Neutrophil (primary cell): ENCODE results near the gene TMEM151B.
A peak's percentile ranks its signal among the peaks of the same experiment; 100 is the strongest.

Experiments
- H3K27ac ChIP-seq: fragments of 200-600 bp; sonication (generic); 2 replicates; pipeline ENCODE4 v1.5.1; 2016; ENCODE audit warnings: mild to moderate bottlenecking, moderate library complexity
- H3K27me3 ChIP-seq: fragments of 200-600 bp; sonication (generic); 2 replicates; pipeline ENCODE4 v1.6.0; 2016; ENCODE audit warnings: mild to moderate bottlenecking
- H3K36me3 ChIP-seq: fragments of 200-600 bp; sonication (generic); 2 replicates; pipeline ENCODE4 v1.5.1; 2017
- H3K4me1 ChIP-seq, 2 experiments: fragments of 200-600 bp in 1 of 2; sonication (generic) in 1 of 2; 1 replicate in 1 of 2; 2 replicates in 1 of 2; pipeline versions ENCODE4 v1.5.1 to v1.6.1; 2013 to 2016; ENCODE audit warnings: low read depth in 1 of 2, low read length in 1 of 2, mild to moderate bottlenecking in 1 of 2, moderate library complexity in 1 of 2; ENCODE audit not compliant: control insufficient read depth in 1 of 2, insufficient read depth in 1 of 2
- H3K4me3 ChIP-seq, 2 experiments: fragments of 200-600 bp in 1 of 2; sonication (generic) in 1 of 2; 1 replicate in 1 of 2; 2 replicates in 1 of 2; pipeline ENCODE4 v1.5.1; 2013 to 2016; ENCODE audit warnings: low read depth in 1 of 2, low read length in 1 of 2, mild to moderate bottlenecking in 1 of 2, moderate library complexity in 1 of 2
- H3K9me3 ChIP-seq: fragments of 200-600 bp; sonication (generic); 2 replicates; pipeline ENCODE4 v1.5.1; 2016
- CTCF ChIP-seq: fragments of 200-600 bp; sonication (generic); IDR thresholded peaks from 2 replicates; pipeline ENCODE4 v1.5.1; 2016; ENCODE audit warnings: antibody characterized with exemption

Gene TMEM151B

GRCh38 chr6:44238687-44239350 lies 31.4 kb upstream of the TMEM151B start:
- no peaks in the 10 kb centered on the region for H3K9me3 ChIP-seq
- H3K4me3 ChIP-seq = no peak overlapping the region
- no peak for TF ChIP-seq CTCF
- H3K36me3 ChIP-seq = no peaks in the 10 kb centered on the region
- peaks cover 44% of the 10 kb centered on the region in 2 experiments for H3K4me1 ChIP-seq
- no peak overlapping the region for H3K27ac ChIP-seq
- H3K27me3 ChIP-seq = no peaks in the 10 kb centered on the region

- no peaks in the 10 kb centered on the region for H3K9me3 ChIP-seq
- no peaks in the 10 kb centered on the region for H3K27me3 ChIP-seq
- no peak for TF ChIP-seq CTCF
- no peak overlapping the region for H3K27ac ChIP-seq
- no peaks in the 10 kb centered on the region for H3K36me3 ChIP-seq
- peaks cover 15 to 16% of the 10 kb centered on the region in 2 experiments for H3K4me1 ChIP-seq
- H3K4me3 ChIP-seq = no peak overlapping the region
Measured at GRCh38 chr6:44243345-44243744, 26.9 kb upstream of the TMEM151B start.

GRCh38 chr6:44245391-44245911 lies 24.8 kb upstream of the TMEM151B start:
- Histone ChIP-seq H3K36me3 (peaks cover 2% of the 10 kb centered on the region), H3K27ac (peak overlapping the region; percentile 77), H3K4me1 (peaks cover 15 to 16% of the 10 kb centered on the region in 2 experiments), H3K9me3 (no peaks in the 10 kb centered on the region), H3K4me3 (peak overlapping the region; percentile 84 to 88), H3K27me3 (no peaks in the 10 kb centered on the region)
- TF ChIP-seq CTCF = no peak

- Histone ChIP-seq H3K27me3 (no peaks in the 10 kb centered on the region), H3K4me3 (peak overlapping the region; percentile 84 to 88), H3K36me3 (peaks cover 8% of the 10 kb centered on the region), H3K9me3 (no peaks in the 10 kb centered on the region), H3K27ac (peak overlapping the region; percentile 77), H3K4me1 (peaks cover 15 to 16% of the 10 kb centered on the region in 2 experiments)
- no peak for TF ChIP-seq CTCF
Measured at GRCh38 chr6:44245912-44246662, 24.2 kb upstream of the TMEM151B start.

GRCh38 chr6:44246663-44247337 lies 23.4 kb upstream of the TMEM151B start, which contains the start of gene HSP90AB1:
Gene HSP90AB1, plus strand, starts transcription at chr6:44247101. Its CDS starts 1,529 bp downstream, at chr6:44248630.
- no peak for TF ChIP-seq CTCF

More at GRCh38 chr6:44246663-44247337, 23.4 kb upstream of the TMEM151B start, which contains the start of gene HSP90AB1:
- peak within 1 kb of the TSS; percentile 84 to 88 for H3K4me3 ChIP-seq
- H3K27ac ChIP-seq = peak within 1 kb of the TSS; percentile 77
- peaks cover 14% of the 10 kb centered on the region for H3K36me3 ChIP-seq
- H3K9me3 ChIP-seq = no peaks in the 10 kb centered on the region
- H3K27me3 ChIP-seq = no peaks in the 10 kb centered on the region
- peaks cover 15 to 16% of the 10 kb centered on the region in 2 experiments for H3K4me1 ChIP-seq
